DMS 273 treated with DMSO at 0.1 percent for 48 hours (cell line): ENCODE data around the gene WNK2.
"Not testable (repeated sequence)": the region's sequence is repeated elsewhere in the genome, so short reads cannot be mapped to it uniquely, and the experiment has no call there.

Experiments
- DNase-seq: peaks from one replicate; lab custom pipeline; 2025; lab: John Stamatoyannopoulos, UW

The WNK2 gene

DNA sequence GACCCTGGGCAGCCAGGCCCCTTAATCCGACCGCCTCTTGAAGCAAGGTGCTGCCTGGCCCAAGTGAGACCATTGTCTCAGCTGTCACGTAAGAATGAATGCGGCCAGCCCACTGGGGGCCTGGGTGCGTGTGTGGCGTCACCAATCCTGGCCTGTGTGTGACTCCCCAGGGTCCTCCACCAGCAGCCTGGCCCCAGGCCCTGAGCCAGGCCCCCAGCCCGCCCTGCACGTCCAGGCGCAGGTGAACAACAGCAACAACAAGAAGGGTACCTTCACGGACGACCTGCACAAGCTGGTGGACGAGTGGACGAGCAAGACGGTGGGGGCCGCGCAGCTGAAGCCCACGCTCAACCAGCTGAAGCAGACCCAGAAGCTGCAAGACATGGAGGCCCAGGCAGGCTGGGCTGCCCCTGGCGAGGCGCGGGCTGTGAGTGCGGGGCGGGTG is 124.2 kb downstream of the WNK2 start:
- DNase-seq: no peak

DNA sequence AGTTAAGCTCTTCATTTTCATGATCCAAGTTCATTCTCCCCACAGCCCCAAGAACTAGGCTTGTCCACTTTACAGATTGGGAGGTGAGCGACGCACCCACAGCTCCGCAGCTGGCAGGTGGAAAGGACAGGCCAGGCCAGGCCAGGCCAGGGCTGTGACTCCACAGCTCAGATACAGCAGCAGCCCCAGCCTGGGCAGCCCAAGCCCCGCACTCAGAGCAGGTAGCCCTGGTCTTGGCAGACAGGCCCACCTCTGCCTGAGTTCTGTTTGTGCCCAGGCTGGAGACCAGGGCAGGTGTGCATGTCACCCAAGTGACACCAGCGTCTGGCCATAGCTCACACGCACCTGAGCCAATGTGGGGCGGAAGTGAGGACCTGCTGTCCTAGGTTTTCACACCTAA is 124.7 kb downstream of the WNK2 start:
- no peak for DNase-seq

DNA sequence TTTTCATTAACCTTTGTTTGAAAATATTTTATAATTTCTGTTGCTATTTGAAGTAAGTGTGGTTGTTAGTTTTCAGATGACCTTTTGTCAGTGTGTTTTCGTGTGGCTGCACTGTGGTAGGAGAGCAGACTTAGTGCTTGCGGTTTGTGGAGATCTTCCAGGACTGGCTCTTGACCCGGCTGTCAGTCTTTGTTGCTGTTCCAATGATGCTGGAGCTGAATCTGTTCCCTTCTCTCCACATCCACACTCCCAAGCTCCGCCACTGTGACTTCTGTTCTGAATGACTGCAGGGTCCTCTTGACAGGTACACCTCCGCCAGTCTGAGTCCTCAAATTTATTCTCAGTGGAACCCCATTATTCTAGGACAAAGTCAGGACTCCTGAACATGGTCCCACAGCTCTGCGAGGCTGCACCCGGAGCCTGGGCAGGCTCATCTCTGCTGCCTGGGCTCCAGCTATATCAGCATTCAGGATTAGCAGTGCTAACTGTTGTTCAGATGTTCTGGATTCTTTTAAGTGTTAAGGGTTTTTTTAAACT is 126.0 kb downstream of the WNK2 start:
- DNase-seq: no peak

DNA sequence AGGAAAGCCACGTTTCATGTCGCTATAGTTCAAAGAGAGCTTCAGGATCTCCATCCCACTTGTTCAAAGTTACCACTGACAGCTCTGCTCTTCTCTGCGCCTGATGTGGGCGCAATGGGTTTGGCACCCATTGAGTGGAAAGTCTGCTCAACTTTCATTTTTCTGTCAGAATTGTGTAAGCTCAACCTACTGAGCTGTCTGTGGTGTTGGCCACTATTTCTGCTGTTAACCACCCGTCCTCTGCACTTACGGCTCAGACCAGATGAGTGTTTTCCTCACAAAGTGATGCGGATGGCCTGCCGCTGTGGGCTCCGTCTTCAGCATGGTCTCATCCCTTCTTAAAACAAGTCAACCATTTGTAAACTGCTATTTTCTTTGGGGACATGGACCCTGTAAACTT is 131.2 kb downstream of the WNK2 start:
- no peak for DNase-seq

DNA sequence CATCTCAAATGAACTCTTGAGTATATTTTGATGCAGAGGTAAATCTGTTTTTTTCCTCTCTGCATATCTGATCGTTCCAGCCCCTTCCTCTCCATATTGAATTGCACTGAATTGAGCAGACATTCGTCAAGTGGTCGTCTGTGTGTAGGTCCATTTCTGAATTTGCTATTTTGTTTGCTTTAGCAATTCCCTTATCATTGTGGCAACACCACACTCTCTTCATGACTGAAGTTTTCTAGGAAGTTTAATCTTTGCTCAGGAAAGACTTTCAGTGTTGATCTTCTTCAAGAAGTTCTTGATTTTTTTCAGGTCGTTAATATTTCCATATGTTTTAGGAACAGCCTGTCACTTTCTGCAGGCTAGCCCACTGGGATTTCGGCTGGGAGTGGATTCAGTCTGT is 132.0 kb downstream of the WNK2 start:
- no peak for DNase-seq

DNA sequence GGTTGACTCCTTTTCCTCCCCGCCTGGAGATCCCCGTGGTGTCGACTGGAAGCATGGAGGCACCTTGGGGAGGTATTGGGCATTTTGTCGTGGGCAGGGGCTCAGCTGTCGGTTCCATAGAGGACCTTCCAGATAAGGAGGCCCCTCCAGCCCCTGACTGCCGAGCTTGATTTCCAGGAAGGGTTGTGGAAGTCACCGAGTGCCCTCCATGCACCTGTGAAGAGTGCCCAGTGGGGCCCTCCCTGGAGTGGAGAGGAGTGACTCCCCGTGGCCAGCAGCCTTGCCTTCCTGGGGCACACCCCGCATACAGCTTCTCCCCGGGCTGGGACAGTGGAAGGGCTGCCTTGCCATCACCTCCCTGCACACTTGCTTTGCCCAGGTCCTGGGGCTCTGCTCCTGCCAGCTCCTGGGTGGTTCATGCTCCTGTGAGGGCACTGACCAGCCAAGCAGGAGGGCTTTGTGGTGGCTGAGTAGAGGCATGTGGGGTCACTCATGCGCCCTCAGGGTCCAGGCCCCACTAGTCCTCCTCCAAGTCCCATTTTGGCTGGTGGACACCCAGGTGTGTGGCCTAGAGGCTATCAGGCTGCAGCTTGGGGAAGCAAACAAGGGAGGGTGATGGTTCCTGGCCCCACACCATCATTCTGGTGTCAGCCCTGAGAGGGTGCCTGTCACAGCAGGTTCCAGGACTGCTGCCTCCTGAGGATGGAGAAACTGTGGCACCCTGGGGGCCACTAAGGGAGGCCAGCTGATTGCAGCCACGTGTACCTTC is 133.0 kb downstream of the WNK2 start:
- no peak for DNase-seq

DNA sequence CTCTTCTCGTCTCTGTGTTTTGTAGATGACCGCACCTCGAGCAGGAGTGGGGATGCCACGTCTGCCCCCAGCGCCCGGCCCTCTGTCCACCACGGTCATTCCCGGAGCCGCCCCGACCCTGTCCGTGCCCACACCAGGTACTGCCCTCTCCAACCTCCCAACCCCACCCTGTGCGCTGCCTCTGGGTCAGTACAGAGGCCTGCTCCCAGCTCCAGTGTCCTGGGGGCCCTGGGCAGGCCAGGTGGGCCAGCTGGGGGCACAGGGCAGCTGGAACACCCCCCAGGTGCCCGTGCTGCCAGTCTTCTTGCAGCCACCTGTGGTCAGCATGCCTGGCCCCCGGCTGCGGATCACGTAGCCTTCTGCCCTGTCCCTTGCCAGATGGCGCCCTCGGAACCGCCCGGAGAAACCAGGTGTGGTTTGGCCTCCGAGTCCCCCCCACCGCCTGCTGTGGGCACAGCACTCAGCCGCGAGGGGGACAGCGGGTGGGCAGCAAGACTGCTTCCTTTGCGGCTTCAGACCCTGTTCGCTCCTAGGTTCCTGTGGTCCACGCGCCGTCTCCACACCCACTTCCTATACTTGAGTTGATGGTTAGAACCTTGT is 133.7 kb downstream of the WNK2 start:
- no peak for DNase-seq

DNA sequence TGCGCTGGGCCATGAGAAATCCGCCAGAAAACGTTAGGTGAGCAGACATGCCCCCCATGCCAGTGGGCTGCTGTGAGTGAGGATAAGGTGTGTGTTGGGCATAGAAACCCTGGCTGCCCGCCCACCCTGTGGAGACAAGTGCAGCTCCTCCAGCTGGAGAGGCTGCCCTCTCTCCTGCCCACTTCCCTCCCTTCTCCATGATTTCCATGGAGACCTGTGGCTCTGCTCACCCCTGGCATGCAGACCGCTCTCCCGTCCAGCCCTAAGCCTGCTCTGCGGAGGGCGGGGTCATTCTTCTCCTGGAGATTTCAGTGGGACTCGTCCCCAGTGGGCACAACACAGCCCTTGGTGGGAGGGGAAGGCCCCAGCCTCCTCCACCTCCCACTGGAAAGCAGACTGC is 134.5 kb downstream of the WNK2 start:
- DNase-seq: no peak

DNA sequence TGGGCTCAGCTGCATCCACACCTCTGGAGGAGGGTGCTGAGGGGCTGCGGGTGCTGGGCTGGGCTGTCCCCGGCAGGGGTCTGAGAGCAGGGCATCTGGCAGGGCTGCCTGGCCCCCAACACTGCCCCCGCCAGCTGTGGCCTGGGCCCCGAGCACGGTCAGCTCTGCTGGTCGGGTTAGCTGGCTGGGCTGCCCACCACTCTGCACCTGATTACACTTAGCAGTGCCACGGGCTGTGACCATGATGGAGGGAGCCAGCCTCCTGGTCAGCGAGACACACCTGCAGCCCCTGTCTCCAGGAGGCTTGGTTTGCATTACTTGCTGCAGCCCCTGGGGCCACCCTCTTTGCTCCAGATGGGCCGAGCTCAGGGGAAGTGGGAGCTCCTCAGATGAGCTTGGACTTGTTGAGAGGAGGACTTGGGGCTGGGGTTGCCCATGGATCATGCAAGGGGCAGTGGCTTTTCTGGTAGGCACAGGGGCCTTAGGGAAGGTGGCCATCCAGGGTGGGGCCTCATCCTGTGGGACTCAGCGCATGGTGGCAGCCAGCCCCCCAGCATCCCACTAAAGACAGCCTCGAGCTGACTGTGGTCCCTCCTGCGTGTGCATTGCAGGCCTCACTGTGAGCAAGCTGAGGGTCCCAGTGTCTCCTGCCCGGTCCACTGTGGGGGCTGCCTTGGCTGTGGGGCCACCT is 135.5 kb downstream of the WNK2 start:
- no peak for DNase-seq

DNA sequence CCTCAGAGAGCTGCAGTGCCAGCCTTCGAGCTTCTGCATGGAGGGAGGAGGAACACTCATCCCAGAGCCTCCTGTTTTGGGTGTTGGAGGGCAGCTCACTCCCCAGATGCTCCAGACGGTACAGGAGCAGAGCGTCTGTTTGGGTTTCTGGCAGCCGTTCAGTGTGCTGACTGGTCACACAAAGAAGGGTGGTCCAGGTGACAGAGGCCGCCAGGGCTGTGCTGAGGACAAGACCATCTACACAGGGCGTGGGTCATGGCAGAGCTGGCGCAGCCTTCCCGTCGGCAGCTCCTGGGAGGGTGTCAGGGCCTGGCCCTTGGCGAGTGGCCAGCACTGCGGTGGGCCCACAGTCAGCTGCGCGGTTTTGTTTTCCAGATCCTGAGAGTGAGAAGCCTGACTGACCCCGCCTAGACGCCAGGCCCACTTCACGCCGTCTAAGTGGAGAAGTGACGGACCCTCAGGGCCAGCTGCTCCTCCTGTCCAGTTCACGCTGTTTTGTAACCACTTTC is 136.1 kb downstream of the WNK2 start:
- no peak for DNase-seq

DNA sequence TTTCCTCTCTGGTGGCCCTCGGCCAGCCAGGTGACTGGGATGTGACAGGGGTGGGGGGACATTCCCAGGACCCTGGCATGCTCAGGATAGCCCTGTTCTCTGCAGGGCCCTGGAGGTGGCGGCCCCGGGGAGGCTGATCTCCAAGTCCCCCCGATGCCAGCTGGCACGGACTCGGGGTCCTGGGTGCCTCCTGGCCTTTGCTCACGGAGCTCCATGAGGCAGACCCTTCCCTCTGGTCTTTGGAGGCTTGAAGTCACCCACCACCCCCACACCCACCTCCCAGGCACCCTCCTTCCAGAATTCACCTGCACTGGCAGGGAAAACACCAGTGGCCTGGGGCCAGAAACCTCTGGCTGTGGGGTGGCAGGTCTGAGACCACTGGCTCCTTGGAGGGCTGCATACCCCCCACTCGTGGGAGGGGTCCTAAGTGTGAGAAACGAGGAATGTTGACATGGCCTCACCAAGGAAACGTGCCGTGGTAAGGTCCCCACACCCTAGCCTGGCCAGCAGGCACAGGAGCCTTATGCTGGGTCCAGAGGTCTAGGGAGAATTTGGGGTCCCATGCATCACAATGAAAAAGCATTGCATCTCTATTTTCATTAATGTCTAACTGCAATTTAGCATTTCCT is 136.8 kb downstream of the WNK2 start:
- no peak for DNase-seq

DNA sequence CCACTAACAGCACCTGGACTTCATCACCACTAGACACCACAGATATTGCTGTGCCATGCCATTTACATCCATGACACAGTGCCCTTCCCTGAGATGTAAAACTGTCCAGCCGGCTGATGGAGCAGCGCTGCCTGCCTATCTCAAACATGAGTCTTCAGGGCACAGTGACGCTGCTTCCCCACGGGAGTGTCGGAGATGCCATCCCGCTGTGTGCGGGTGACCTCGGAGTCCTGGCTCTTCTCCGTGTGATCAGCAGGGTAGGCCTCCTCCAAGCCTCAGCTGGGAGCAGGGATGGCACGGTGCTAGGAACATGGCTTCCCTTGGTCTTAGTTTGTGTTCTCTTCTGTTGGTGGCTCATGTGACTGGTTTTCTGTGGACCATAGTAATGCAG is 137.3 kb downstream of the WNK2 start:
- no peak for DNase-seq

DNA sequence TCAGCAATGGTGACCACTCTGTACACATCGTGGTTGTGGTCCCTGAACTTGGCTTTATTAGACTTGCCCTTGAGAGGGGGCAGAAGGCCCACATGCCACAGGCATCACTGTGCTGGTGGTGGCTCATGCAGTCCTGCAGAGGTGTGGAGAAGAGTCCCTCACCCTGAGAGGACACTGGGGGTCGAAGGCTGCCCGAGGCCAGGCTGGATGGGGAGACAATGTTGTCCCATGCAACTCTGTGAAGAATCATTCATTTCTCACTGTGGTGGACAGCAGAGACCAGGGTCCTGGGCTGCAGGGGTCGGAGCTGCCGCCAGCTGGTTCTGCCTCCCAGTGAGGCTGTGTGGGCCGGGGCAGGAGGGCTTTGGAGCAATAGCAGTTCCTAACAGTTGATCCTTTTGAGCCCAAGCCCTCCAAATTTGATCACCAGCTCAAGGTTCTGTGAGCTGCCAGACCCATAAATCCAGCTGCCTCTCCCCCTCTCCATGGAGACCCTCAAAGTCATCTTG is 139.6 kb downstream of the WNK2 start:
- DNase-seq: not testable (repeated sequence)

DNA sequence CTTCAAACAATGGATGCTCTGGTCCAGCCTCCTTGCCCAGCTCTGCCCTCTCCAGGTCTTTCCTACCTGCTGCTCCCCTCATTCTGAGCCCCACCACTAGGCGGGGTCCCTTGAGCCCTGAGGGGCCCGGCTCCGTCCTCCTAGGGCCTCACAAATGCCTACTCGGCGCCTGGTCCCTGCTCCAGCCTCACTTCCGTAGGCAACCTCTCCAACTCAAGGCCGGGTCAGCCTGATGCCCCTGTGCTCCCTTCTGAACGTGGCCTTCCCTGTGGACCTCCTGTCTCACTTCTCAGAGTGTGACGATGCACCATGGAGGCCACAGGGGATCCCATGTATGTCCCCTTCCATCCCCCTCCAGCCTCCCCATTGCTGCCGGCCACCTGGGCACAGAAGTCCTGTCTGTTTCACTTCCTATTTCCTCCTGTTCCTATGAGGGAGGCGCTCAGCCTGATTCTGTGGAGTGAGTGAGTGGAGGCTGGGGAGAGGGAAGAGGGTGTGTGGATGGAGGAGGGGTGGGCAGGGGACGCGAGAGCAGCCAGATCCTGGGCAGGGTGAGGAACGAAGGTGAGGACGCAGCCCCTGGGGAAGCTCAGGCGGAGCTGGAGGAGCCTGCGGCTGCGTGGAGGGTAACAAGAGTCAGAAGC is 140.4 kb downstream of the WNK2 start:
- DNase-seq: no peak

DNA sequence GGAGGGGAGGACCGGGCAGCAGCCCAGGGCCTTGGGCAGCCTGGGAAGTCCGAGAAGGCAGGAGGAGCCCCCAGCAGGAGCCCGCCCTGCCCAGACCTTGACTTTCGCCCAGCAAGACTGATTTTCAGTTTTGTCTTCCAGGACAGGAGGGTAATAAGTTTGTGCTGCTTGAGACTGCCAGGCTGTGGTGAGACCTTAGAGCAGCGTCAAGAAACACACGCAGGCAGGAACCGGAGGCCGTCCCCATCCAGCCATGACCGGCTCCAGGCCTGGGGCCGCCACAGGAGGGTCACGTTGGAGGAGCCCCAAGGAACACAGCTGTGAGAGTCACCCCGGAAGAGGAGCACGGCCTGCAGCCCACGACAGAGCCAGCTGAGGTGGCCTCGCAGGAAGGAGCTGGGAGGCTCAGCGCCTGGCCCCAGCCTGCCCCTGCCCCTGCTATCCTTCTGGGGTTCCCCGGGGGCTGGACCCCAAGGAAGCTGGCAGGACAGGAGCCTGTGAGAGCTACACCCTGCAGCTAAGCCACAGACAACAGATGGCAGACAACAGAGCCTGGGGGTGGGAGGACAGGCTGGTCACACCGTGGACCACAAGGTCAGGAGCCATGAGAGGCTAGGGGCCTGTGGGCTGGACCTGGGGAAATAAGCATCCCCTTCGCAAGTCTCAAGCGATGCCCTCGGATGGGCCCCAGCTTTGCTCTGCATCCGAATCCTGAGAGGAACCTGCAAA is 141.5 kb downstream of the WNK2 start:
- no peak for DNase-seq

DNA sequence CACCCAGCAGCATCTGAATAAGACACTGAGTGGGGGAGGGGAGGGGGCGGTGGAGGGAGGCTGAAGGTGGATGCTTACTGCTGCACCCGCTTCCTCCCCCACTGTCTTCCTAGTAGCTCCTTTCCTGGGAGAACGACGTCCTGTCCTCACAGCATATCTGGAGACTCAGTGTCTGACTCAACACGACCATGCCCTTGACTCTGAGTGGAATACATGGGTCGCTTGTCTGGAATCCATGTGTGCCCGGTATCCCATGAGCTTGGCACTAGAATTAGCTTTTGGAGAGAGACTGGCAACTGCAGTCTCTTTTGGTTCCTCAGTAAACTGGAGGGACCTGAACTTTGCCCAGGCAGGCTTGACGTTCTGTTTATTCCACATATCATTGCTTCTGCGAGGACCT is 142.1 kb downstream of the WNK2 start:
- DNase-seq: no peak

DNA sequence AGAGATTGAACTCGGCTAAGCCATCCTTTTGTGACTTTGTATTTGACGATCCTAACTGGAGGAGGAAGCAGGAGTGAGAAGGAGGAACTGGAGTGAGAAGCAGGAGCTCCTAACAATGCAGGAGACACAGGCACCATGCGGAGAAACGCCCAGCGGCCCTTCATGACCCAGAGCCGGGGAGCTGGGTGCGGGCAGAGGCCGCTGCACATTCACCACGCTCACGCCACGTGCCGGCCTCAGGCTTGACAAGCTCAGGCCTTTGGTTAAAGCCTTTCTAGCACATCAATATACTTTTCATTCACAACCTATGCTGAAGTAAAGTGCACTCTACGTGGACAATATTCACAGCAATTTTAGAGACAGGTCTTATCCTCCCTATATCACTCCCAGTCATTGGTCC is 142.7 kb downstream of the WNK2 start:
- DNase-seq: no peak

DNA sequence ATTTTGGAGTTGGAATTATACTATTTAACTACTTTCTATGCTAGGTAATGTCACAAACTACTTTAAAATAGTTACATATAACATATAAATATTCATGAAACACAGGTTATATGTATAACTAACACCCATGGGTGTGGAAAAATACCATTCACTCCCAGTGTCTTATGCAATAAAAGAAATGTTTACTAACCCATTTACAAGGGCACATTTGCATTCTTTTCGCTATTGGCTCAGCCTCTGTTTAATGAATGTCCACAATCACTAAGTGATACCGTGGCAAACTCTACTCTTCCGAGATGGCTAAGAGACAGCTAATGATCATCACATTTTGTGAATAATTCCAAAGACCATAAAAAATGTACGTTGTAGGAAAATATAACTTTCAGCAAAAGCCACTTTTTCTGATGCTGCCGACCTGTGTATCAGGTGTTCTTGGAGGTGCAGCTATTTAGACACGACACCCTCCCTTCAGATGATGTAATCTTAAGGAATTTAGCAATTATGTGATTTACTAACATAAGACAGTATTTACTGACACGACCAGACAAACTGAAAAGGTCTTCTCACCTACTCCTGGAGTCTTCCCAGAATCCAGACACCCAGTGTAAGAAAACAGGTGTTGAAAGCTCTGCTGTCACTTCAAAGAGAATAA is 145.8 kb downstream of the WNK2 start:
- DNase-seq: no peak

DNA sequence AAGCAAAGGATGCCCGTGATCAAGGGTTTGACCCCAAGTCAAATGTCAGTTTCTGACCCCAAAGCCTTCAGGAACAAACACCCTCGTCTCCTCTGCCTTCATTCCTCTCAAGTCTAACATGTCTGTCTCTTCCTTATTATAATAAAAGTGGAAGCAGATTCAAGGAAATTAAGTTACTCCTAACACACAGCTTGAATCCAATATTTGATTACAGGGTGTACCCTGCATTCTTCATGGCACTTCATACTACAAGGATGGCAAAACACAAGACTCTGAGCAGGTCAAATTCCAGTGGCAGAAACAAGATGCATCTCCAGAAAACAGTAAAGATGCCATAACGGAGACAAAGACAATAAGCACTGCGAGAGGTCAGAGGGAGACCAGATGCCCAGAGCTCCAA is 148.4 kb downstream of the WNK2 start:
- DNase-seq: no peak

DNA sequence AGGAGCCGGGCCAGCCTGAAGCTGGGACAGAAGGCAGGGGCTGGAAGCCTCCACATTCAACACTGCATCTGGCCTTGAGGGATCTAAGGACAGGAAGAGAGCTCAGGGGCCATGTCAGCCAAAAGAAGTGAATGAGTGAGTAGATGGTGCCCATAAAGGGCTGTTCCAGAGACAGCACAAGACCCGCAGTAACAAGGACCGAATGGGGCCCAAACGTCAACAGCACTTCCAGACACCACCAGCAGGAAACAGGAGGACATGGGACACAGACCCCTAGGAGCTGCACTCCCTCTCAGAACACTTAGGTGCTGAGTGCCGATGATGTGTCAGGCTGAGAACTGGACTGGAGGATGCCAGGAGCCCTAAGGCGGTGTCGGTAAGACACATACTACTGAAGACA is 152.8 kb downstream of the WNK2 start:
- no peak for DNase-seq
